KMS-11 (cell line): ENCODE results near the gene SAE1.

ENCODE experiments used
- H2AFZ ChIP-seq: fragments of 200-600 bp; sonication (generic); 2 replicates; pipeline ENCODE4 v1.6.1; 2016; ENCODE audit warnings: antibody characterized with exemption, mixed run types, low read depth
- H3K27ac ChIP-seq: fragments of 200-600 bp; sonication (generic); 2 replicates; pipeline ENCODE4 v1.6.1; 2016; ENCODE audit warnings: mild to moderate bottlenecking, mixed run types
- H3K27me3 ChIP-seq: fragments of 200-600 bp; sonication (generic); 2 replicates; pipeline ENCODE4 v1.6.1; 2017; ENCODE audit warnings: mild to moderate bottlenecking, low read depth, mixed run types, moderate library complexity; ENCODE audit not compliant: insufficient read depth
- H3K36me3 ChIP-seq: fragments of 200-600 bp; sonication (generic); 2 replicates; pipeline ENCODE4 v1.6.1; 2017; ENCODE audit warnings: mild to moderate bottlenecking, mixed run types; ENCODE audit not compliant: insufficient read depth
- H3K4me1 ChIP-seq: fragments of 200-600 bp; sonication (generic); 2 replicates; pipeline ENCODE4 v1.6.1; 2016; ENCODE audit warnings: mild to moderate bottlenecking, low read depth, mixed run types; ENCODE audit not compliant: poor library complexity, severe bottlenecking
- H3K4me2 ChIP-seq: fragments of 200-600 bp; sonication (generic); 2 replicates; pipeline ENCODE4 v1.7.0; 2016; ENCODE audit warnings: mild to moderate bottlenecking, mixed run types
- H3K4me3 ChIP-seq: fragments of 200-600 bp; sonication (generic); IDR thresholded peaks from 2 replicates; pipeline ENCODE4 v1.6.1; 2017; ENCODE audit warnings: low read depth, low read length, mixed read lengths; ENCODE audit not compliant: insufficient read depth
- H3K79me2 ChIP-seq: fragments of 200-600 bp; sonication (generic); 2 replicates; pipeline ENCODE4 v1.6.1; 2016; ENCODE audit warnings: low read depth, mixed run types; ENCODE audit not compliant: insufficient read depth
- H3K9ac ChIP-seq: fragments of 200-600 bp; sonication (generic); 2 replicates; pipeline ENCODE4 v1.6.1; 2016; ENCODE audit warnings: mild to moderate bottlenecking, mixed run types
- H4K20me1 ChIP-seq: fragments of 200-600 bp; sonication (generic); 2 replicates; pipeline ENCODE4 v1.6.1; 2016; ENCODE audit warnings: mild to moderate bottlenecking, mixed run types; ENCODE audit not compliant: insufficient read depth
- CTCF ChIP-seq: fragments of 200-600 bp; sonication (generic); conservative IDR thresholded peaks from 2 replicates; pipeline ENCODE4 v1.6.1; 2017; ENCODE audit warnings: low read depth, mild to moderate bottlenecking, antibody characterized with exemption, low read length, moderate library complexity, mixed read lengths

Gene SAE1

GRCh38 chr19:47226426-47227351 lies 96.1 kb downstream of the SAE1 start:
- no peak overlapping the region for H2AFZ ChIP-seq
- H3K79me2 ChIP-seq = no peaks in the 10 kb centered on the region
- no peak overlapping the region for H3K4me3 ChIP-seq
- H4K20me1 ChIP-seq = no peaks in the 10 kb centered on the region
- peak overlapping the region; percentile 90 for H3K27ac ChIP-seq
- no peaks in the 10 kb centered on the region for H3K36me3 ChIP-seq
- peak overlapping the region; percentile 82 for H3K9ac ChIP-seq
- peaks cover 40% of the 10 kb centered on the region for H3K4me1 ChIP-seq
- no peak for TF ChIP-seq CTCF
- H3K4me2 ChIP-seq = peak overlapping the region; percentile 100
- no peaks in the 10 kb centered on the region for H3K27me3 ChIP-seq

GRCh38 chr19:47227352-47228167 lies 96.9 kb downstream of the SAE1 start:
- Histone ChIP-seq H3K79me2 (no peaks in the 10 kb centered on the region), H3K4me1 (peaks cover 49% of the 10 kb centered on the region), H2AFZ (peak overlapping the region; percentile 55), H3K36me3 (no peaks in the 10 kb centered on the region), H3K4me2 (peak overlapping the region; percentile 100), H3K27ac (peak overlapping the region; percentile 90), H3K9ac (peak overlapping the region; percentile 82), H3K27me3 (no peaks in the 10 kb centered on the region; the same call in 1 of the 2 replicates), H4K20me1 (no peaks in the 10 kb centered on the region), H3K4me3 (no peak overlapping the region)
- TF ChIP-seq CTCF = no peak

- H3K27me3 ChIP-seq = peaks cover 1% of the 10 kb centered on the region; the same call in 1 of the 2 replicates
- TF ChIP-seq CTCF = no peak
- peak overlapping the region; percentile 82; the same call in 1 of the 2 replicates for H3K9ac ChIP-seq
- peaks cover 54% of the 10 kb centered on the region for H3K4me1 ChIP-seq
- H3K4me3 ChIP-seq = no peak overlapping the region
- H3K79me2 ChIP-seq = no peaks in the 10 kb centered on the region
- H2AFZ ChIP-seq = peak overlapping the region; percentile 55
- no peaks in the 10 kb centered on the region for H3K36me3 ChIP-seq
- no peaks in the 10 kb centered on the region for H4K20me1 ChIP-seq
- H3K4me2 ChIP-seq = peak overlapping the region; percentile 100
- H3K27ac ChIP-seq = 0 out of 2 replicates have a peak overlapping the region, but pooled peaks have one; percentile 90
Observed at GRCh38 chr19:47228168-47228936, 97.7 kb downstream of the SAE1 start.
